NCI-H82 treated with DMSO at 0.1 percent for 48 hours (cell line): ENCODE measurements around the gene WDR89.
"Not testable (repeated sequence)": the region's sequence is repeated elsewhere in the genome, so short reads cannot be mapped to it uniquely, and the experiment has no call there.

Experiments used
- DNase-seq: peaks from one replicate; lab custom pipeline; 2025; ENCODE audit not compliant: unreplicated experiment; lab: John Stamatoyannopoulos, UW

WDR89 gene

DNA sequence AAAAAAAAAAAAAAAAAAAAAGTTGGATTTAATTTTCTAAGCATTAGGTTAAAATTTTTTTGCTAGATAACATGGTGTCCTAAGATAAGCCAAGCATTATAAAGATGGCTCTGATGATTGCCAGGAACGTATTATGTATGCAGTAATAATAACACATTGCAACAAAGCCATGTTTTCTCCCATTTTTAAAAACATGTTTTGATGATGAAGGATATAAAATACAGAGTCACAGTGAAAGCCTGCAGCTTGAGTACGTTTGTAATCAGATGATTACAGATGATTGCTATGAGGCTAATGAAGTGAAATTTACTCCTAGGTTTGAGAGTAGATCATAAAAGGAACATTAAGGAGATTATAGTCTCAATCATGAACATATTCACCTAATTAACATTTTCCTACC is 13.3 kb upstream of the WDR89 start:
- DNase-seq, result no peak

- DNase-seq, result no peak
These were observed 12.7 kb upstream of the WDR89 start for GRCh38 chr14:63654346-63654745.

- no peak for DNase-seq
These were observed 10.7 kb upstream of the WDR89 start for GRCh38 chr14:63652406-63652805.

DNA sequence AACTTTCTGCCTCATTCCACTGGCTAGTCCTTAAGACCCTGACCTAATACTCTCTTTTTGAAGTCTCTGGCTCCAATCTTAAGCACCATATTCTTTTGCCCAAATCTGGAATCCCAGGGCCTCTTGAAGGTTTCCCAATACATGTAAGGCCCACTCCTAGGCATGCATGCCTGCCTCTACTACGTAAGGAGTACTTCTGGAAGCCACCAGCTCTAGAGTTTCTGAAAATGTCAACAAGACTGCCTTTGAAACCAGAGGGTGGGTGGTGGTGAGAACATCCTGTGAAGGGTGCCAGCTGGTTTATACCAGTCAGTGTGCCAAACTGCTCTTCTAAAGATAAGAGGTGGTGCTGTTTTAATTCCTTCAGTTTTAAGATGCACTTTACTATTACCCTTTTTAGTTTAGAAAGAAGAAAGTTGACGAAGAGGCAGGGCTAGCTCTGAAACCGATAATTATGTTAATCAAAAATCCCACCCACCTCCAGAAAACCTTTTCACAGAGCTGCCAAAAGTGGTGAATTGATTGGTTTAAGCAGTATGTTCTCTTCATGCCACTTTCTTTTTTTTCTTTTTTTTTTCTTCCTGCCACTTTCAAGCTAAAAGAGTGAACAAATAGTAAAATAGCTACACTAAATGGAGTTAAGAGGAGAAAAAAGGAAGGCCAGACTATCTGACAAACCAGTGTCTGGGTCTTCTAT is 8.7 kb upstream of the WDR89 start:
- DNase-seq, result no peak

DNA sequence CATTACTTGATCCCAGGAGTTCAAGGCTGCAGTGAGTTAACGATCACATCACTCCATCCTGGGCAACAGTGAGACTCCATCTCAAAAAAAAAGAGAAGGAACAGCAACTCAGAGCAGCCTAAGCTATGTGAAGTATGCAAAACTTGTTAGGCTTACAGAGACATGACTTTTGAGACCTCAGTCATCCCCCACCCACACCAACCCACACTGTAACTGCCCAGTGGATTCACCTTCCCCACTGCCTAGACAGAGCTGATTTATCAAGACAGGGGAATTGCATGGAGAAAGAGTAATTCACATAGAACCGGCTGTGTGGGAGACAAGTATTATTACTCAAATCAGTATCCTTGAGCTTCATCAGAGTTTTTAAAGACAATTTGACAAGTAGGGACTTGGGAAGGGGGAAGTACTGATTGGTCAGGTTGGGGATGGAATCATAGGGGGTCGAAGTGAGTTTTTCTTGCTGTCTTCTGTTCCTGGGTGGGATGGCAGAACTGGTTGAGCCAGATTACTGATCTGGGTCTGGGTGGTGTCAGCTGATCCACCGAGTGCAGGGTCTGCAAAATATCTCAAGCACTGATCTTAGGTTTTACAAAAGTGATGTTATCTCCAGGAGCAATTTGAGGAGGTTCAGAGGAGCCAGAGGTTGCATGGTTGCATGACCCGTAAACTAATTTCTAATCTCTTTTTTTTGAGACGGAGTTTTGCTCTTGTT is 6.2 kb upstream of the WDR89 start:
- no peak for DNase-seq

GRCh38 chr14:63644741-63645140 is 3.1 kb upstream of the WDR89 start:
- no peak for DNase-seq

GRCh38 chr14:63642656-63643382 is 1.1 kb upstream of the WDR89 start:
- DNase-seq, result no peak

- DNase-seq, result peak; percentile 93
These were observed 549 bp upstream of the WDR89 start for GRCh38 chr14:63642229-63642611.

DNA sequence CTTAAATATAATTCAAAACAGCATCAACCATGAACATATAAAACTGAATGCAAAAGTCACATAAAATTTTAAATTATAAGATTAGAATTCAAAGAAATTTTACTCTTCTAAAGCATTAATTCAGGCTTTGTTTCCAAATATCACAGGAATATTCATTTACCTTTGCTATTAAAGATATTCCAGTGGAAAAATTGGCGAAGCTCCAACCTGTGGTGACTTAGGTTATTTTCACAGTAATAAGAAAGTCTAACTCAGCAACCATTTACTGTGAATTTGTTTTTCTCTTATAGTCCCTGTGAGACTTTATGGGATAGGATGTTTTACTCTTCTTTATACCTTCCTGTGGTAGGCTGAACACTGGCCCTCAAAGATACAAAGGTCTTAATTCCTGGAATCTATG is 3.2 kb downstream of the WDR89 start:
- no peak for DNase-seq

- not testable (repeated sequence) for DNase-seq
These were observed 5.5 kb downstream of the WDR89 start for GRCh38 chr14:63636094-63636635.

GRCh38 chr14:63633801-63634200 is 7.9 kb downstream of the WDR89 start:
- no peak for DNase-seq

GRCh38 chr14:63632932-63633514 is 8.6 kb downstream of the WDR89 start:
- DNase-seq, result no peak

GRCh38 chr14:63624701-63625100 is 17.0 kb downstream of the WDR89 start:
- DNase-seq, result no peak

DNA sequence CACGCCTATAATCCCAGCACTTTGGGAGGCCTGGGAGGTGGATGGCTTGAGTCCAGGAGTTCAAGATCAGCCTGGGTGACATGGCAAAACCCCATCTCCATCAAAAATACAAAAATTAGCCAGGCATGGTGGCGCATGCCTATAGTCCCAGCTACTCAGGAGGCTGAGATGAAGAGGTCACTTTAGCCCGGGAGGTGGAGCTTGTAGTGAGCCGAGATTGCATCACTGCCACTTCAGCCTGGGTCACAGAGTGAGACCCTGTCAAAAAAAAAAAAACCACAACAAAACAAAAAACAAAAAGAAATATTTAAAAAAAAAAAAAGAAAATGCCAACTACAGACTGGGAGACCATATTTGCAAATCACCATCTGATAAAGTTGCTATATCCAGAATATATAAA is 17.5 kb downstream of the WDR89 start:
- no peak for DNase-seq

GRCh38 chr14:63621975-63622374 is 19.7 kb downstream of the WDR89 start:
- DNase-seq, result not testable (repeated sequence)

- no peak for DNase-seq
These were observed 25.7 kb downstream of the WDR89 start for GRCh38 chr14:63616015-63616414.

DNA sequence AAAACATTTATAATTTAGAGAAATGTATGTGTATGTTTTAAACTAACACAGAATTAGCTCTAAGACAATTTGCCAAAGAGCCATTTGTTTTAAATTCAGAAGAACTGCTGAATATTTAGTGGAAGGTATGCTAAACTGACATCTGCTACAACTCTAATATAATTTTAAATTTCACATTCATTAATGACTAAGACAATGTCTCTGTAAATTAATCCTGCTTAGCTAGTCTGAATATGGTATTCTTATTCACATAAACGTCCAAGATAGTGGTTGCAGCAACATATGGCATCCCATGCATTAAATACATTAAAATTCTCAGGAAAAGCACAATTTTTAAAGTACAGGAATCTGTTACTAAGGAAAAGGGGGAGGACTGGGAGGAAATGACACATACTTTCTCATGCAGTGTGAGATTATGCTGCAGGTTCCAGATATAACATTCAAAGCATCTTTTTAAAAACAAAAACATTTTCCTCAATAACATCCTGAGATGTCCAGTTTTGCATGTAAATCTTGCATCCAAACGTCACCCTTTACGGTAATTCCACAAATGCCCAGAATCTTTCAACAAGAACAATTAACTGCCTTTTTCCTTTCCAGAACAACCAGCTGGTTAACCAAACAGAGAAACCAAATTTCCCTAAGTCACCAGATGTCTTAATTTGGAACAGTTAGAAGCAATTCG is 26.9 kb downstream of the WDR89 start:
- DNase-seq, result no peak

DNA sequence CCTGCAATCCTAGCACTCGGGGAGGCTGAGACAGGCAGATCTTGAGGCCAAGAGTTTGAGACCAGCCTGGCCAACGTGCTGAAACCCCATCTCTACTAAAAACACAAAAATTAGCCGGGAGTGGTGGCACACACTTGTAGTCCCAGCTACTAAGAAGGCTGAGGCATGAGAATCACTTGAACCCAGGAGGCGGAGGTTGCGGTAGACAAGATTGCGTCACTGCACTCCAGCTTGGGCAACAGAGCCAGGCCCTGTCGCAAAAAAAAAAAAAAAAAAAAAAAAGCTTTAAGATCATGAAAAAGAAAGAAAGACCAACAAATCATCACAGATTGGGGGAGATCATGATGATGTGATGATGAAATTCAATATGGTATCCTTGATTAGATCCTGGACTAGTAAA is 30.6 kb downstream of the WDR89 start:
- DNase-seq, result no peak

GRCh38 chr14:63605041-63605532 is 36.6 kb downstream of the WDR89 start:
- no peak for DNase-seq

DNA sequence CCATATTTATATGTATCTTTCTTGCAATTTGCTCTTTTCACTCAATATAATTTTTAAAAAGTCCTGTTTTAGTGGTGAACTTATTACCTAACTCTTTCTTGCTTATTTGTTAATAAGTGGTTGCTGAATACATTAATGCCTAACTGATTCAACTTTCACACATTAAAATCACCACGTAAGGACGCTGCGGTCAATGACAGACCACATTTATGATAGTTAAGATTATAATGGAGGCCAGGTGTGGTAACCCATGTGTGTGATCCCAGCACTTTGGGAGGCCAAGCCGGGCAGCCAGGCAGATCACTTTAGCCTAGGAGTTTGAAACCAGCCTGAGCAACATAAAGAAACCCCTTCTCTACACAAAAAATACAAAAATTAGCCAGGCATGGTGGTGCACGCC is 37.0 kb downstream of the WDR89 start:
- no peak for DNase-seq
